GM12891 (cell line): ENCODE data around the gene BABAM2.

Source experiments
- PAX5 ChIP-seq: IDR thresholded peaks from 2 replicates; pipeline ENCODE4 v1.6.1; 2011; ENCODE audit warnings: low read length, moderate library complexity, mild to moderate bottlenecking; ENCODE audit not compliant: insufficient read depth, severe bottlenecking
- POLR2A ChIP-seq: IDR thresholded peaks from 2 replicates; pipeline ENCODE4 v1.6.1; 2011; ENCODE audit warnings: low read depth, low read length, control low read depth
- POLR2AphosphoS5 ChIP-seq: IDR thresholded peaks from 2 replicates; pipeline ENCODE4 v1.6.1; 2011; ENCODE audit warnings: low read depth, low read length, control low read depth
- POU2F2 ChIP-seq: IDR thresholded peaks from 2 replicates; pipeline ENCODE4 v1.6.1; 2011; ENCODE audit warnings: low read depth, mild to moderate bottlenecking, control low read depth, low read length, moderate library complexity
- SPI1 ChIP-seq: IDR thresholded peaks from 2 replicates; pipeline ENCODE4 v1.6.1; 2011; ENCODE audit warnings: low read depth, low read length, control low read depth
- TAF1 ChIP-seq: IDR thresholded peaks from 2 replicates; pipeline ENCODE4 v1.6.1; 2011; ENCODE audit warnings: low read depth, low read length, control low read depth

DNA sequence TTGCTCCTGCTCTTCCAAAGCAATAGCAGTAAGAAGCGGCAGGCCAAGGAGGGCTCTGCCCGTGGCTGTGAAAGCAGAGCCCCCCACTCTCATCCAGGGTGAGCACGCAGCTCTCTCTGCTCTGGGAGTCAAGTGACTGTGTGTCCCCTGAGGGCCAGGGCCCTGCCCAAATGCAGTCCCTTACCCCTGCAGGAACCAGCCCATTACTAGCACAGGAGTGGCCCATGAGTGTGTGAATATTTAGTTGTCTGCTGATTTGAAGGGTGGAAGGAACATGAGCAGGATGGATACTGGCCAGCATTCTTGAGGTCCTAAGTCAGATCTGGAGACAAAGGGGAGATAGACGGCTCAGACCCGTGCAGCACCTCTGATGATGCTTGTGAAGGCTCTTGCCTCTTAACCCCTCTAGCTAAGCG lies 432.5 kb downstream of the BABAM2 start:
- no peak for TF ChIP-seq POLR2A
- TF ChIP-seq SPI1: no peak
- TF ChIP-seq TAF1: no peak
- TF ChIP-seq POLR2AphosphoS5: no peak
- no peak for TF ChIP-seq PAX5
- TF ChIP-seq POU2F2: no peak
